GM21381 (cell line): ENCODE data around the gene NID1.

Source experiments
- ATAC-seq: cut with Tn5 transposase; IDR thresholded peaks from one replicate; pipeline ENCODE4 v1.9.1; 2021; ENCODE audit warnings: mild to moderate bottlenecking, moderate library complexity; ENCODE audit not compliant: unreplicated experiment

NID1 gene, protein sequence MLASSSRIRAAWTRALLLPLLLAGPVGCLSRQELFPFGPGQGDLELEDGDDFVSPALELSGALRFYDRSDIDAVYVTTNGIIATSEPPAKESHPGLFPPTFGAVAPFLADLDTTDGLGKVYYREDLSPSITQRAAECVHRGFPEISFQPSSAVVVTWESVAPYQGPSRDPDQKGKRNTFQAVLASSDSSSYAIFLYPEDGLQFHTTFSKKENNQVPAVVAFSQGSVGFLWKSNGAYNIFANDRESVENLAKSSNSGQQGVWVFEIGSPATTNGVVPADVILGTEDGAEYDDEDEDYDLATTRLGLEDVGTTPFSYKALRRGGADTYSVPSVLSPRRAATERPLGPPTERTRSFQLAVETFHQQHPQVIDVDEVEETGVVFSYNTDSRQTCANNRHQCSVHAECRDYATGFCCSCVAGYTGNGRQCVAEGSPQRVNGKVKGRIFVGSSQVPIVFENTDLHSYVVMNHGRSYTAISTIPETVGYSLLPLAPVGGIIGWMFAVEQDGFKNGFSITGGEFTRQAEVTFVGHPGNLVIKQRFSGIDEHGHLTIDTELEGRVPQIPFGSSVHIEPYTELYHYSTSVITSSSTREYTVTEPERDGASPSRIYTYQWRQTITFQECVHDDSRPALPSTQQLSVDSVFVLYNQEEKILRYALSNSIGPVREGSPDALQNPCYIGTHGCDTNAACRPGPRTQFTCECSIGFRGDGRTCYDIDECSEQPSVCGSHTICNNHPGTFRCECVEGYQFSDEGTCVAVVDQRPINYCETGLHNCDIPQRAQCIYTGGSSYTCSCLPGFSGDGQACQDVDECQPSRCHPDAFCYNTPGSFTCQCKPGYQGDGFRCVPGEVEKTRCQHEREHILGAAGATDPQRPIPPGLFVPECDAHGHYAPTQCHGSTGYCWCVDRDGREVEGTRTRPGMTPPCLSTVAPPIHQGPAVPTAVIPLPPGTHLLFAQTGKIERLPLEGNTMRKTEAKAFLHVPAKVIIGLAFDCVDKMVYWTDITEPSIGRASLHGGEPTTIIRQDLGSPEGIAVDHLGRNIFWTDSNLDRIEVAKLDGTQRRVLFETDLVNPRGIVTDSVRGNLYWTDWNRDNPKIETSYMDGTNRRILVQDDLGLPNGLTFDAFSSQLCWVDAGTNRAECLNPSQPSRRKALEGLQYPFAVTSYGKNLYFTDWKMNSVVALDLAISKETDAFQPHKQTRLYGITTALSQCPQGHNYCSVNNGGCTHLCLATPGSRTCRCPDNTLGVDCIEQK

DNA sequence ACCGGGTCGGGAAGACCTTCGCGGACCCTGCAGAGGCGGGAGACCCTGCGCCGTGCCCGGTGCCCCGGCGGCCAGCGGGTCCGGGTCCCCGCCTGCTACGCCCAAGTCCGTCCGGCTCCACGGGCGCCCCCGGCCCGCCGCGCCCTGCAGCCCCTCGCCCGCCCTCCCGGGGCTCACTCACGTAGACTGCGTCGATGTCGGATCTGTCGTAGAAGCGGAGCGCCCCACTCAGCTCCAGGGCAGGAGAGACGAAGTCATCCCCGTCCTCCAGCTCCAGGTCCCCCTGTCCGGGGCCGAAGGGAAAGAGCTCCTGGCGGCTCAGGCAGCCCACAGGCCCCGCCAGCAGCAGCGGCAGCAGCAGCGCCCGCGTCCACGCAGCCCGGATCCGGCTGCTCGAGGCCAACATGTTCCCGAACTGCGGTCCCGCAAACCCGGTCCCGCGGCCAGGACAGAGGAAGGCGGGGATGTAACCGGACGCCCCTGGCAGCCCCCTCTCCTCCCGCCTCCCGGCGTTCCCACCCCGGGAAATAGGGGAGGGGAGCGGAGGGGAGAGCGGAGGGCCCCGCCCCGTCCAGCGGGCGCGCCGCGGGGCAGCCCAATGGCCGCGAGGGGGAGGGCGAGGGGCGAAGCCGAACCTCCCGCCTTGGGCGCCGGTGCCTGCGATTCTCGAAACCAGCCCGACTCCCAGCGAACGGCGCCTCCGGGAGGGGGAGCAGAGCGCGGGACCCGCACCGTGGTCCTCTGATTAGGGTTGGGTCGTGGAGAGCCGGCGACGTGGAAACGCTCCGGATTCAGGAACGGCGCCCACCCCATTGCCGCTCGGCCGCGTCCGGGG, at the start of gene NID1:
NID1 (minus strand) TSS at position 417 of the 835 bp plus-strand sequence; CDS start at position 406, 11 bp downstream.
- no peak for ATAC-seq

DNA sequence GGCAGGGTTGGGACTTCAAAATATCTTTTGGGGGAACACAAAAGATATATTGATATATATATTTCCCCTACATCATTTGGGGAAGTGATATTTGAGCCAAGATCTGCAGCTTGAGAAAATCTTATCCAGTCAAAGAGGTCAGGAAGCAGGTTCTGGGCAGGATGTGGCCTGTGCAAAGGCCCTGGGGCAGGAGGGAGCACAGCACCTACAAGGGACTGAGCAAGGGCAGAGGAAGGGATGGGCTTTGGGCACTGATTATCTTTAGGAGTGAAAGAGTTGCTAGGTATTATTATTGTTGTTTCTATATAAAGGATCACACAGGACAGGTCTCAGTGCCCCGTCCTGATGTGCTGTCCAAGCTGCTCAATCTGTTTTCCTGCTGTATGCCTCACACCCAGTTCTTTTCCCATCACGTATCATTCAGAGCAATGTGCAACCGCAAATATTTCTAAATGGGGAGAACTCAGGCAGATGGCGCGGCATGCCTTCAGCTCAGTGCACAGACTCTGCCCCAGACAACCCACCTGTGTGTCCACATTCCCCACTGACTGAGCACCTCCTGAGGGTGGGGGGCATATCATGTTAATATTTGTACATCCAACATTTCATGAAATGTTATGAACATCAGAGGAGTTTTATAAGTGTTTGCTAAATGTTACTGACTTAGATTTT, 49.3 kb upstream of the NID1 start:
- ATAC-seq = no peak

DNA sequence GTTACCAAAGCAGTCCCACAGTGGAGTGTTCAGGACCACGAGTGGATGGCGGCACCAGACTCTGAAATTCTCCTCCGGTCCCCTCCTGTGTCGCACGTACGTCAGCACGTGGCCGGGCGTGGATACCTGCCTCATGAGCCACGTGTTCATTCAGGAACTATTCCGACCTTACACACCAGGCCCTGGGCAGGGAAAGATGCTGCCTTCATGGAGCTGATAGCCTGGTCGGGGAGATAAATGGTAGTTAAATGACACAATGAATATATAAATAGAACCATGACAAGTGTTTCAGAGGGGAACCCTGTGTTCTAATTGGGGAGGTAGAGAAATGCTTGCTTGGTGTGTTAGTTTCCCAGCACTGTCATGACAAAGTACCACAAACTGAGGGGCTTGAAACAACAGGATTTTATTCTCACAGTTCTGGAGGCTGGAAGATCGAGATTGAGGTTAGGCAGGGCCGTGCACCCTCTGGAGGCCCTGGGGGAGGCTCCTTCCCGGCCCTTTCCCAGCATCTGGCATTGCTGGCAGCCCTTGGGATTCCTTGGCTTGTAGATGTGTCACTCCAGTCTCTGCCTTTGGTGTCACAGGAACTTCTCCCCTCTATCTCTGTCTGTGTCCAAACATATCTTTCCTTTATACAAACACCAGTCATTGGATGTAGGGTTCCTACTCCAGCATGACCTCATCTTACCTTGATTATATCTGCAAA, 48.6 kb upstream of the NID1 start:
- no peak for ATAC-seq

DNA sequence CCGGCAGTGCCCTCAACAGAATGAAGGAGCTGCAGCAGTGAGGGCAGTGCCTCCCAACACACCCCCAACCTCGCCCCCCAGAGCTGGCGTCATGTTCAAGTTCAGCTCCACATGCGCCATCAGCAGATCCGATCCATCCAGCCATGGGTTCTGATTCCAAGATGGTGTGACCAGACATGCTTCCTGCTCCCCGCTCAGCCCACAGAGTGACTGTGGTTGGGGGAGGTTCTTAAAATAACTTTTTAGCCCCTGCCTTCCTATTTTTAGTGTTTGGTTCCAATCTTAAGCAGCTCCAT, 47.4 kb upstream of the NID1 start:
- no peak for ATAC-seq

DNA sequence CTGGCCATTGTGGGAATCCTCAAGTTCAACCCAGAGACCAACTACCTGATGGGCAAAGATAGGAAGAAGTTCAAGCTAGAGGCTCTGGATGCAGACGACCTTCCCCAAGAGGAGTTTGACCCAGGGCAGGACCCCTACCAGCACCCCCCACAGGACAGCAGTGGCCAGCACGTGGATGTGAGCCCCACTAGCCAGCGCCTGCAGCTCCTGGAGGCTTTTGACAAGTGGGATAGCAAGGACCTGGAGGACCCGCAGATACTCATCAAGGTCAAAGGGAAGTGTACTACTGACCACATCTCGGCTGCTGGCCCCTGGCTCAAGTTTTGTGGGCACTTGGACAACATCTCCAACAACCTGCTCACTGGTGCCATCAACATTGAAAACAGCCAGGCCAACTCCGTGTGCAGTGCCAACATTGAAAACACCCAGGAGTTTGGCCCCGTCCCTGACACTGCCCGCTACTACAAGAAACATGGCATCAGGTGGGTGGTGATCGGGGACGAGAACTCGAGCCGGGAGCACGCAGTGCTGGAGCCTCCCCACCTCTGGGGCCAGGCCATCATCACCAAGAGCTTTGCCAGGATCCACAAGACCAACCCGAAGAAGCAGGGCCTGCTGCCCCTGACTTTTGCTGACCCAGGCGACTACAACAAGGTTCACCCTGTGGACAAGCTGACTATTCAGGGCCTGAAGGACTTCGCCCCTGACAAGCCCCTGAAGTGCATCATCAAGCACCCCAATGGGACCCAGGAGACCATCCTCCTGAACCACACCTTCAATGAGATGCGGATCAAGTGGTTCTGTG, 46.8 kb upstream of the NID1 start:
- ATAC-seq = no peak

DNA sequence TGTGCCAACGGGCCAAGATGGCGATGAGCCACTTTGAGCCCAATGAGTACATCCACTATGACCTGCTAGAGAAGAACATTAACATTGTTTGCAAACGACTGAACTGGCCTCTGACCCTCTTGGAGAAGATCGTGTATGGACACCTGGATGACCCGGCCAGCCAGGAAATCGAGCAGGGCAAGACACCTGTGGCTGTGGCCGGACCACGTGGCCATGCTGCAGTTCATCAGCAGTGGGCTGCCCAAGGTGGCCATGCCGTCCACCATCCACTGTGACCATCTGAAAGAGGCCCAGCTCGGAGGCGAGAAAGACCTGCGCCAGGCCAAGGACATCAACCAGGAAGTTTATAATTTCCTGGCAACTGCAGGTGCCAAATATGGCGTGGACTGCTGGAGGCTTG, 45.2 kb upstream of the NID1 start:
- ATAC-seq = no peak

DNA sequence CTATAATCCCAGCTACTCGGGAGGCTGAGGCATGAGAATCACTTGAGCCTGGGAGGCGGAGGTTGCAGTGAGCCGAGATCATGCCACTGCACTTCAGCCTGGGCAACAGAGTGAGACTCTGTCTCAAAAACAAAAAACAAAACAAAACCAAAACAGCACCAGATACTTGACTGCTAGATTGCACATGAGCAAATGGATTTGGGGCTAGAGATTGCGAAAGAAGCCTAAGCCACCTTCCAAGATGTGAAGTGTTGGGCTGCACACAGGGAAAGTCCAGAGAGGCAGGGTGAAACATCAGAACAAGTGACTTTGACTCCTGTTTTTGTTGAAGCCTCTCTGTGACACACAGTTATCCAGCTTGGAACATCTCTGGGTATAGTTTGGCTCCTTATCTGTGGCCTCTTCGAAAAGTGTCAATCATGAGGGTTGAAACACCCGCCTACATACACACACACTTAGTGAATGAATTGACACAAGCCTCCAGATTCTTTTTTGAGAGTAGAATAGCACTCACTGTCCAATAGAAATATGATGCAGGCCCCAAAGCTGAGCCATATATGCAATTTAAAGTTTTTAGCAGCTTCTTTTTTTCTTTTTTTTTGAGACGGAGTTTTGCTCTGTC, 43.2 kb upstream of the NID1 start:
- no peak for ATAC-seq

DNA sequence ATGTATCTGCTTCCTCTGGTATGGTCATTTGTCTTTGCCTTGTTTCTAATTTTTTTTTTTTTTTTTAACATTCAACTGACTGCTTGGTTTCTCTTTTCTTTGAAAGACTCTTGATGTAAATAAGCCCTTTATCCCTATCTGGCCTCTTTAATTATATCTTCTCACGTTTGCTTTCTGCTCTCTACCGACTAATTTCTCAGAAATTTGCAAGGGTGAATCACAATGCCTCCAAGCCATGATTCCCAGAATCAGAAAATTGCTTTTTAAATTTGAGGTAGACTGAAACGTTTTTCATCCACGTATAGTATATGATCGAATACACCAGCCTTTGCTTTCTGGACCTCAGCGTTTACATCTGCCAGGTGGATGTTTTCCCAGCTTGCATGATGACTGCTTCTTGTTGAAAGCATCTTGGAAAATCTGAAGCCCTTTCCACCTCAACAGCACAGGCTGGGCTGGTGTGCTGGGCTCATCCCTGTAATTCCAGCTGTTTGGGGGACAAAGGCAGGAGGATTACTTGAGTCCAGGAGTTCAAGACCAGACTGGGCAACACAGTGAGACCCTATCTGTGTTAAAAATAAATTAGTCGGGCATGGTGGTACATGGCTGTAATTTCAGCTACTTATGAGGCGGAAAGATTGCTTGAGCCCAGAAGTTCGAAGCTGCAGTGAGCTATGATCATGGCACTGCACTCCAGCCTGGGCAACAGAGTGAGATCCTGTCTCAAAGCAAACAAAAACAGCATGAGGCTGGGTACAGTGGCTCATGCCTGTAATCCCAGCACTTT, 42.4 kb upstream of the NID1 start:
- ATAC-seq = no peak

DNA sequence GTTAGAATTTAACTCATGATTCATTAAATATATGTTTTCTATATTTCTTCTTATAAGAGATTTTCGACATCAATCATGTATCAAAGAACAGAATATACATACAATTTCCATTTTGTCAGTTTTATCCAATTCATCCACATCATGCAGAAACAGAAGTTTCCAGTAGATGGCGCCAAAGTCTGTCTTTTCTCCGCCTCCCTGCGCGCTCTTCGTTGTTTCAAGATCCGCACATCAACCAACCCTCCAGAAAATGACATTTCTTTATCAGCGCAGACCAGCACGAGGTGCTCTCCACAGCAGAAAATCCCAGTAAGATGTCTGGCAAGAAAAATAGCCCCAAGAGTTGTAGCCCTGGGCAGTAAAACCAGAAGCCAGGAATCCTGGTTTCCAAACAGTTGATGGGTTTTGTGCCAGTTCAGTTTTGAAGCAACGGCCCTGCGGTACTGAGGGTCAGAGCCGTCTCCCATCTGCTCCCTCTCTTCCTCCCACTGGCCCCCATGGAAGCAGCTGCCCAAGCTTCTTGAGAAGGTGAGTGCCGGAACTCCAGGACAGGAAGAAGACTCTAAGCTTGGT, 38.8 kb upstream of the NID1 start:
- no peak for ATAC-seq

DNA sequence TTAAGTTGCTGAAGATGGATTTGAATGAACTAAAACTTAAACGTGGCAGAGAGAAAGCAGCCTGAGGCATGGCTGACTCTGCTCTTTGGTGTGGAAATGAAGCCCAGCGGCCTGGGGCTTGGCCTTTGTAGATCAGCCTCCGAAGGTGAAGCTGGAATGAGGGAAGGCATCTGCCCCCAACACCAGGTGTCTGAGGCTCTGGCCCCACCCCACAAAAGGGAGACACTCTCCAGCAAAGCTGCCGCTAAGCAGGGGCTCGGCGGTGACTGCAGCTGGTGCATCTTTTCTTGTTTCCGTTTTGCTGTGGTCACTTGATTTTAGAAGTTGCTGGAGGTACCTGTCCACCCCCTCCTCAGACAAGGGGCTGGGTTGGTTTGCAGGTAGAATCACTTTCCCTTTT, 38.2 kb upstream of the NID1 start:
- ATAC-seq = no peak

DNA sequence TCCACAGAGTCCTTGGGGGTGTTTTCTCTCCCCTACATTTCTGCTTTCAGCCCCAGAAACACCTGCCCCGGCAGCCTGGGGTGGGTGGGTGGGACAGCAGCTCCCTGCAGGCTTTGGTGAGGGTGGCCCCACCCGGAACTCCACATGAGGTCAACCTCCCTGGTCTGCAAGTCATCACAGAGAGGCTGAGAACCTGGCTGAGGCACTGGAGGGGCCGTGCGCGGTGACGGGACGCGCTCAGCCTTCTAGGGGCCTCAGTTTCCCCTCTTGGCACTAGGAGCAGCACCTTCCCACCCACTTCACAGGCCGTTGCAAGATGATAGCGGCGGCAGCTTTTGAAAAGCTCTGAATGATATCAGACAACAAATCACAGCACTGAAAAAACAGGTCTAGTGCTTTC, 37.7 kb upstream of the NID1 start:
- no peak for ATAC-seq

DNA sequence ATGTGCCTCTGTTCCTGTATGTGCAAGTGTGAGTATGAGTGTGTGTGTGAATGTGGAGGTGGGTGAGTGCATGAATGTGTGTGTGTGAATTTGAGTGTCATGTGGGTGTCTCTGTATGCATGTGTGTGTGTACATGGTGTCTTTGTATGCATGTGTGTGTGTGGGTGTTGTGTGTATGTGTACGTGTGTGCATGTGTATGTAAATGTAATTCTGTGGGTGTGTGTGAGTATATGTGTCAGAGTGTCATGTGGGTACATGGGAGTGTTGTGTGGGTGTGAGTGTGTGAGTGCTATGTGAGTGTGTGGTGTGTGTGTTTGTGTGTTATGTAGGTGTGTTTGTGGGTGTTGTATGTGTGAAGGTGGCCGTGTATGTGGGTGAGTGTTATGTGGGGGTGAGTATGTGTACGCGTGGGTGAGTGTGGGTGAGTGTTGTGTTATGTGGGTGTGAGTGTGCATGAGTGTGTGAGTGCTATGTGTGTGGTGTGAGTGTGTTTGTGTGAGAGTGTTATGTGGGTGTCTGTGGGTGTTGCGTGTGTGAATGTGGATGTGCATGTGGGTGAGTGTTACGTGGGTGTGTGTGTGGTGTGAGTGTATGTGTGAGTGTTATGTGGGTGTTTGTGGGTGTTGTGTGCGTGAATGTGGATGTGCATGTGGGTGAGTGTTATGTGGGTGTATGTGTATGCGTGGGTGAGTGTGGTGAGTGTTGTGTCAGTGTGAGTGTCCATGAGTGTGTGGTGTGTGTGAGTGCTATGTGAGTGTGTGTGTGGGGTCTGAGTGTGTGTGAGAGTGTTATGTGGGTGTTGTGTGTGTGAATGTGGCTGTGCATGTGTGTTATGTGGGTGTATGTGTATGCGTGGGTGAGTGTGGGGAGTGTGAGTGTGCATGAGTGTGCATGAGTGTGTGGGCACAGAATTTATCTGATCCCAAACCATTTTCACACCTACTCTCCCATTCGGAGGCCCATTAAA, 36.6 kb upstream of the NID1 start:
- ATAC-seq = no peak

DNA sequence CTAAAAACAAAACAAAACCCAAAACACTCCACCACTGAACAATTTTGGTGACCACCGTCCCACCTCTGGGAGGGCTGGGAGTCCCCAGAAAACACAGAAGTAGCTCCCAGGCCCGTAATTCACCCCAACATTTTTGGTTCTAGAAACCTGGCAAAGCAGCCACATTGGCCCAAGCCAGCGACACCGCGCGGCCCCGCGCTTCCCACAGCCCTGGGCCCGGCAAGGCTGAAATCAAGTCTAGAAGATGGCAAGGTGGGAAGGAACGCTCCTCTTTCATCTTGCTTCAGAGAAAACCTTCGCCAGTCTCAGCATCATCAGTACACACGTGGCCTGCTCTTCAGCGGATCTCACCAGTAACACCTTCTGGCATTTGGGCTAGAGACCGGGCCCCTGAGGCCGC, 35.9 kb upstream of the NID1 start:
- ATAC-seq = no peak

DNA sequence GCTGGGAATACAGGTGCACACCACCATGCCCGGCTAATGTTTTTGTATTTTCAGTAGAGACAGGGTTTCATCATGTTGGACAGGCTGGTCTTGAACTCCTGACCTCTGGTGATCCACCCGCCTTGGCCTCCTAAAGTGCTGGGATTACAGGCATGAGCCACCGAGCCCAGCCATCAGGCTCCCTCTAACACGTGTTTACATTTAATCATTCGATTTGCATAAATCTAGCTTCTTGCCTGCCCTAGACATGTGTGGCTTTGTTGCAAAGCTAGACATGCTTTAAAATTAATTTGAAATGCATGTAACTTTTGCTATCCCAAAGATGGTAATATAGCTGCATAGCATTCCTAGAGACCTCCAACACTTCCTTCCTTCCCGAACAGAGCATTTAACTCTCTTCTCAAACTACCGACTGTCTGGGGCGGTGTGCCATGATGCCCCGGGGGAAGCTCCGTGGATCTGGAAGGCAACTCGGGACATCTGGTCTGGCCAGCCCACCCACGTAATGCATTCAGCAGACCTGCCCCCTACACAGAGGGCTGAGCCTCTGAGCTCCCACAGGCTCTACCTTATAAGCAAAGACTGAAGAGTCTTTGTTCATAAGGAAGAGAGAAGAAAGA, 34.6 kb upstream of the NID1 start:
- ATAC-seq = no peak

DNA sequence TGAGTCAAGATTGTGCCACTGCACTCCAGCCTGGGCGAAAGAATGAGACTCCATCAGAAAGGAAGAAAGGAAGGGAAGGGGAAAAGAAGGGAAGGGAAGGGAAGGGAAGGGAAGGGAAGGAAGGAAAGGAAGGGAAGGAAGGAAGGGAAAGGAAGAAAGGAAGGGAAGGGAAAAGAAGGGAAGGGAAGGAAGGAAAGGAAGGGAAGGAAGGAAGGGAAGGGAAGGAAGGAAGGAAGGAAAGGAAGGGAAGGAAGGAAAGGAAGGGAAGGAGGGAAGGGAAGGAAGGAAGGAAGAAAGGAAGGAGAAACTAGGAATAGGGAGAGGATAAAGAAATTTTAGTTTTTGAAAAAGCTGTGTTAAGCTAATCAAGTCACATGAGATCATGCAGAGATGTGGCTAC, 33.4 kb upstream of the NID1 start:
- no peak for ATAC-seq
